ENCODE measurements around the gene SDK1.
"Not testable (repeated sequence)": the region's sequence is repeated elsewhere in the genome, so short reads cannot be mapped to it uniquely, and the experiment has no call there.

SDK1 gene

GRCh38 chr7:4241304-4241612 is 940.2 kb downstream of the SDK1 start:
- DNase-seq (ENCODE audit: insufficient read length, low spot score) (no peak), FAIRE-seq (no peak)

- DNase-seq (ENCODE audit: insufficient read length, low spot score) (no peak), FAIRE-seq (no peak)
Observed at GRCh38 chr7:4241791-4242190, 940.7 kb downstream of the SDK1 start.

GRCh38 chr7:4242706-4243105 is 941.7 kb downstream of the SDK1 start:
- DNase-seq (ENCODE audit: insufficient read length, low spot score): no peak
- no peak for FAIRE-seq

- DNase-seq (ENCODE audit: insufficient read length, low spot score): no peak
- no peak for FAIRE-seq
Observed at GRCh38 chr7:4244041-4244440, 943.0 kb downstream of the SDK1 start.

GRCh38 chr7:4244635-4245034 is 943.6 kb downstream of the SDK1 start:
- DNase-seq (ENCODE audit: insufficient read length, low spot score): no peak
- no peak for FAIRE-seq

GRCh38 chr7:4245135-4245865 is 944.2 kb downstream of the SDK1 start:
- DNase-seq (ENCODE audit: insufficient read length, low spot score) (no peak), FAIRE-seq (no peak)

- FAIRE-seq: no peak
- no peak for DNase-seq (ENCODE audit: insufficient read length, low spot score)
Observed at GRCh38 chr7:4245866-4246470, 944.9 kb downstream of the SDK1 start.

- FAIRE-seq (no peak), DNase-seq (ENCODE audit: insufficient read length, low spot score) (no peak)
Observed at GRCh38 chr7:4246536-4246935, 945.5 kb downstream of the SDK1 start.

- no peak for FAIRE-seq
- DNase-seq (ENCODE audit: insufficient read length, low spot score): no peak
Observed at GRCh38 chr7:4247106-4247876, 946.2 kb downstream of the SDK1 start.

- FAIRE-seq (no peak), DNase-seq (ENCODE audit: insufficient read length, low spot score) (no peak)
Observed at GRCh38 chr7:4248295-4248694, 947.2 kb downstream of the SDK1 start.

- DNase-seq (ENCODE audit: insufficient read length, low spot score) (no peak), FAIRE-seq (no peak)
Observed at GRCh38 chr7:4249241-4249640, 948.2 kb downstream of the SDK1 start.

GRCh38 chr7:4255336-4255735 is 954.3 kb downstream of the SDK1 start:
- FAIRE-seq: no peak
- DNase-seq (ENCODE audit: insufficient read length, low spot score): no peak

- DNase-seq (ENCODE audit: insufficient read length, low spot score) (no peak), FAIRE-seq (no peak)
Observed at GRCh38 chr7:4256286-4256685, 955.2 kb downstream of the SDK1 start.

- FAIRE-seq: no peak
Observed at GRCh38 chr7:4257146-4258111, 956.4 kb downstream of the SDK1 start.

GRCh38 chr7:4260116-4260515 is 959.1 kb downstream of the SDK1 start:
- DNase-seq (ENCODE audit: insufficient read length, low spot score); FAIRE-seq: not testable (repeated sequence)

More at GRCh38 chr7:4257146-4258111, 956.4 kb downstream of the SDK1 start:
- no peak for DNase-seq (ENCODE audit: insufficient read length, low spot score)

- DNase-seq (ENCODE audit: insufficient read length, low spot score) (no peak), FAIRE-seq (no peak)
Observed at GRCh38 chr7:4260867-4261600, 960.0 kb downstream of the SDK1 start.

- FAIRE-seq (no peak), DNase-seq (ENCODE audit: insufficient read length, low spot score) (no peak)
Observed at GRCh38 chr7:4261601-4261960, 960.5 kb downstream of the SDK1 start.

GRCh38 chr7:4264206-4264605 is 963.2 kb downstream of the SDK1 start:
- DNase-seq (ENCODE audit: insufficient read length, low spot score); FAIRE-seq: not testable (repeated sequence)

GRCh38 chr7:4265066-4265465 is 964.0 kb downstream of the SDK1 start:
- DNase-seq (ENCODE audit: insufficient read length, low spot score): no peak
- no peak for FAIRE-seq

GRCh38 chr7:4265676-4266075 is 964.6 kb downstream of the SDK1 start:
- no peak for DNase-seq (ENCODE audit: insufficient read length, low spot score)
- FAIRE-seq: no peak

Data from GM19239 (cell line).